NCI-H2107 treated with DMSO at 0.1 percent for 48 hours (cell line): ENCODE results near the gene RAB3GAP1.
"Not testable (repeated sequence)": the region's sequence is repeated elsewhere in the genome, so short reads cannot be mapped to it uniquely, and the experiment has no call there.

Source experiments
- DNase-seq: peaks from one replicate; lab custom pipeline; 2025; ENCODE audit not compliant: unreplicated experiment; lab: John Stamatoyannopoulos, UW

Gene RAB3GAP1

DNA sequence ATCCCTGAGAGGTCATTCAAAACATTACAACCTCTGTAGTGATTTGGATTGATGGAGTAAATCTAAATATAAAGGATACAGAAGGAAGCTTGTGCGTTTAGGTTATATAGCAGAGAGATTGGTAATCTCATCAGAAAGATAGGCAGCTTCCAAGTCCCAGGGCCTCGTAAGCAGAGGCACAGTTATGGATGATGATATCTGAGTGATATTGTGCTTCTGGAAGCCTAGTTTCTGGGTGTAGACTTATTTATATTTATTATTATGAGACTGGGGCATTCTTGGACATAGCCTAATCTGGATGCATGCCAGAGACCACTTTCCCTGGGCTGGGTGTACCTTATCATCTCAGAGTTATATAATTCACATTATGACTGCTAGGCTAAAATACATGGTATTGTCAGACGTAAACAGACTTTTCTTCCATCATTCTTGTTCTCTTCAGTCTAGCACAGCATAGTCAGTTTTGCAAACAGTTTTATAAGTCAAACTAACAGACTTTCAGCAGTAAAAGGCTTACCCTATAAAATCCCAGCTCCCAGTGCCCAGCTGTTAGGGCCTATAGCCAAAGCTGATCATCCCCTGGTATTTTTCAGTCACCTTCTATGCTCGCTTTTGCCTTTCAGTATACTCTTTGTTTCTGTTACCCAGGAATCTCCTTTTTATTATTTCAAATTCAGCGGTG lies 47.9 kb downstream of the RAB3GAP1 start:
- no peak for DNase-seq

DNA sequence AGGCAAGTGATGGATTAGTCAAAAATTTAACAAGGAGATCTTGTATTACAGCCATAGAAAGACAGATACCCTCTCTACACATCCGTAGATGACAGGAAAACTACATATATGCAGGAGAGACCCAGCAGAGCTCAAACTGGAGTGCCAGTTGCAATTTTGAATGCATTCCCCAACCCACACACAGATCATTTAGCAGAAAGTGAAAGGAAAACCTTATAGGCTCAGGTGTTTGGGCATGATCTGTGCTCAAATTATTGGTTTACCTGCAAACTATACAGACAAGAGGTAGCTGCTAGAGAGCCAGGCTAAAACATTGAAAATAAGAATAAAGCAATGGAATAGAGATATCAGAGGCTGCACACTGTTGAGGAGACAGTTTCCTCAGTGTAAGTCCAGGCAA lies 51.8 kb downstream of the RAB3GAP1 start:
- DNase-seq = no peak

DNA sequence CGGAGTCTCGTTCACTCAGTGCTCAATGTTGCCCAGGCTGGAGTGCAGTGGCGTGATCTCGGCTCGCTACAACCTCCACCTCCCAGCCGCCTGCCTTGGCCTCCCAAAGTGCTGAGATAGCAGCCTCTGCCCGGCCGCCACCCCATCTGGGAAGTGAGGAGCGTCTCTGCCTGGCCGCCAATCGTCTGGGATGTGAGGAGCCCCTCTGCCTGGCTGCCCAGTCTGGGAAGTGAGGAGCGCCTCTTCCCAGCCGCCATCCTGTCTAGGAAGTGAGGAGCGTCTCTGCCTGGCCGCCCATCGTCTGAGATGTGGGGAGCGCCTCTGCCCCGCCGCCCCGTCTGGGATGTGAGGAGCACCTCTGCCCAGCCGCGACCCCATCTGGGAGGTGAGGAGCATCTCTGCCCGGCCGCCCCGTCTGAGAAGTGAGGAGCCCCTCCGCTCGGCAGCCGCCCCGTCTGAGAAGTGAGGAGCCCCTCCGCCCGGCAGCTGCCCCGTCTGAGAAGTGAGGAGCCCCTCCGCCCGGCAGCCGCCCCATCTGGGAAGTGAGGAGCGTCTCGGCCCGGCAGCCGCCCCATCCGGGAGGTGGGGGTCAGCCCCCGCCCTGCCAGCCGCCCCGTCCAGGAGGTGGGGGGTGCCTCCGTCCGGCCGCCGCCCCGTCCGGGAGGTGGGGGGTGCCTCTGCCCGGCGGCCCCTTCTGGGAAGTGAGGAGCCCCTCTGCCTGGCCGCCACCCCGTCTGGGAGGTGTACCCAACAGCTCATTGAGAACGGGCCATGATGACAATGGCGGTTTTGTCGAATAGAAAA lies 53.6 kb downstream of the RAB3GAP1 start:
- not testable (repeated sequence) for DNase-seq

DNA sequence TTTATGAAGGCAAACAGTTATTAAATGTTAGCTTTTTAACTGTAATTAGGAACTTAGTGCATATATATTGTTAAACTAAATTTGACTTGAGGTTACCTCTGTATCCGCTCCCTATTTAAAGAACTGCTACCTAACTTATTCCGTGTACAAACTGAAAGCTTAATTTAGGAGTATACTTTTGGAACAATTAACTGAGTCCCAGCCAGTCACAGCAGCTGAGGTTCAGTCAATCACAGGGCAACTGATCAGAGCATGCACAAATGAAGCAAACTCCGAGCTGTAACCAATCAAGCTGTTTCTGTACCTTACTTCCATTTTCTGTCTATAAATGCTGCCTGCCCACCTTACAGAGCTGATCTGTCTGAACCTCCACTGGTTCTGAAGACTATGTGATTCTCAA lies 61.2 kb downstream of the RAB3GAP1 start:
- no peak for DNase-seq

DNA sequence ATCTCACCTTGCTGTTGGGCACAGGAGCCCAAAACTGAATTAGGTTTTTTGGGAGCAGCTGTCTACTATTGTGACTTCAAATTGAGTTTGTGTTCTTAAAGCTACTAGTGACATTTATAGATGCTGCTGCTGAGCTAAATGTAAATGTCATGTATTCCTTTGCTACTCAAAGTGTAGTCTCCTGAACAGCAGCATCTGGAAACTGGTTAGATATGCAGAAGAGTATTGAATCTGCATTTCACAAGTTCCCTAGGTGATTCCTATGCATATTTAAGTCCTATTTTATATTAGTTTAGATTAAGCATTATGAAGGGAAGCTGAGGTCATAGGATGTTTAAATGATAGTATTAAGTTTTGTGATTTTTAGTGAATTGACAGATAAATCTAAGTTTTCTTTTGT lies 67.5 kb downstream of the RAB3GAP1 start:
- DNase-seq = no peak

DNA sequence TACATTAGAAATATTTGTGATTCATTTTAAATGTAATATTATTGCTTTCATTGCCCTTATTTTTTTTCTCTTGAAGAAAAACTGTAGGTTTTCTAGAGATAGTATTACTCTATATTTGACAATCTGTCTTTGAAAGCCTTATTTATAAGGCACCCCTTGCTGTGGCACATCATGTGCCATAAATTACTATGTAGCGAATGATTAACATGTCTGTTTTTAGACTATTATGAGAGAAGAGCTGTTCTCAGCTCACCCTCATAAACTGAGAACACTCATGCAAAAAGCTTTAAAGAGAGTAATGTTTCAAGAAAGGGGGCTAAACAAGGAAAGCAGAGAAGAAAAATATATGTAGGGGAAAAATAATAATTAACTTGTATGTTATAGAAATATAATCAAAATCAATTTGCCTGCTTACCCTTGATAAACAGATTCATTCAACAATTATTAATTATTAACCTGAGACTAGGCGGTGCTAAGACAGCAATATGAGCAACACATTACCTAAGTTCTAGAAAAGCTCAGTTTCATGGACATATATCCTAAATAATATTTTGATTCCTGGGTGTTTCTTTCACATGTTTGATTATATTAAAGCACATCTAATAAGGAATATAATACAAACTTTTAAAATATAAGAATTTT lies 69.0 kb downstream of the RAB3GAP1 start:
- DNase-seq = no peak

DNA sequence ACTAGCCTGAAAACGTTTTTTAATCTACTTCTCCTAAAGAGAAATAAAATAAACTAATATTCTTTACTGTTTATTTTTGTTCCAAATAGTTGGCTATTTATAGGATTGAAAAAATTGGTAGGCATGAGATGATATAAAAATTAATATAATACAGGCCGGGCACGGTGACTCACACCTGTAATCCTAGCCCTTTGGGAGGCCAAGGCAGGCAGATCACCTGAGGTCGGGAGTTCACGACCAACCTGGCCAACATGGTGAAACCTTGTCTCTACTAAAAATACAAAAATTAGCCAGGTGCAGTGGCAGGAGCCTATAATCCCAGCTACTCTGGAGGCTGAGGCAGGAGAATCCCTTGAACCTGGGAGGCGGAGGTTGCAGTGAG lies 69.6 kb downstream of the RAB3GAP1 start:
- DNase-seq = not testable (repeated sequence)

DNA sequence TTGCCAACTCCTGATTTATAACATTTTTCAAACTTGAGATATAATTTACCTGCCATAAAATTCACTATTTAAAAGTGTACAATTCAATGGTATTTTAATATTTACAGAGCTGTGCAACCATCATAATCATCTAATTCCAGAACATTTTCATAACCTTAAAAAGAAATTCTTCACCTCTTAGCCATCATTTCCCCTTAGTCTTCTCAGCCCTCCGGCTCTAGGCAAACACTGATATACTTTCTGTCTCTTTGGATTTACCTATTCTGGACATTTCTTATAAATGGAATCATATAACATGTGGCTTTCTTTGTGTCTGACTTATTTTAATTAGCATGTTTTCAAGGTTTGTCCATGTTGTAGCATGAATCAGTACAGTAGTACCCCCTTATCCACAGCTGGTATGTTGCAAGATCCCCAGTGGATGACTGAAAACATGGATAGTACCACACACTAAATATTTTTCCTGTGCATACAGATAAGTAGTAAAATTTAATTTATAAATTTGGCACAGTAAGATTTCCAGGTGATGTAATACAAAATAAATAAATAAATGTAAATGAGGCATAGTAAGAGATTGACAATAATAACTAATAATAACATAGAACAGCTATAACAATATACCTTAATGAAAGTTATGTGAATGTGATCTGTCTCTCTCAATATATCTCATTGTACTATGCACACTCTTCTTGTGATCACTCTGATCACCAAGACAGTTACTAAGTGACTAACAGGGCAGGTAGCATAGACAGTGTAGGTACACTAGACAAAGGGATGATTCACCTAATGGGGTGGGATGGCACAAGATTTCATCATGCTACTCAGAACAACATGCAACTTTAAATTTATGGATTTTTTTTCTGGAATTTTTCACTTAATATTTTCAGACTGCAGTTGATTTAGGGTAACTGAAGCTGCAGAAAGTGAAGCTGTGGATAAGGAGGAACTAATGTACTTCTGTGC lies 73.1 kb downstream of the RAB3GAP1 start:
- DNase-seq = no peak

DNA sequence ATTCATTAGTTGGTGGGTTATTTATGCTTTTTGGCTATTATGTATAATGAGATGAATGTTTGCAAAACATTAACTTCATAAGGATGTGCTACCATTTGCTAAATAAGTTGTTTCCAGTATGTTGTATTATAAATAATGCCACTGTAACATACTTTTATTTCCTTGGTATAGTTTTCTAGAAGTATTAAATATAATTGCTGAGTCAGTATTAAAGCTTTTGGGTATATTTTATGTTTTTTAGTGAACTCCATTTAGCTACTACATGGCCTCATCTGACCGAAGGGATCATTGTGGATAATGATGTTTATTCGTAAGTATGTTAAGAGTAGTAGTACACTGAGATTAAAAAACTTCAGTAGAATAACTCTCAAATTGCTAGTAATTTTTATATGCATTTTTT lies 73.8 kb downstream of the RAB3GAP1 start:
- DNase-seq = no peak

DNA sequence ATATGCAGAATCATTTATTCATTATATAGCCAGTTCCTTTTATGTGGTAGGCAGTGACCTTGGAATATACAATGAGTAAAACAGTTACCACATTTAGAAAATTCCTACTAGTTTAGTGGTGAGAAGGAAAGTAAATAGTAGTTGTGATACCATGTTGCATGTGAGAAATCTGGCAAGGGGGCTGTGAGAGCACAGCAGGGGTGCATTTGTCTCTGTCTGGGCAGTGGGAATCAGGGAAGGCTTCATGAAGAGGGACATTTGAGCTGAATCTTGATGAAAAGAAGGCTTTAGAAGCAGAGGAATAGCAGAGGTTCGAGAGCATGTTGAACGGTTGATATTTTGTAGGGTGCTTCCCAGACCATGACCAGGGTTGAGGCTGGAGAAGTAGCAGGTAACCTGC lies 78.7 kb downstream of the RAB3GAP1 start:
- no peak for DNase-seq

DNA sequence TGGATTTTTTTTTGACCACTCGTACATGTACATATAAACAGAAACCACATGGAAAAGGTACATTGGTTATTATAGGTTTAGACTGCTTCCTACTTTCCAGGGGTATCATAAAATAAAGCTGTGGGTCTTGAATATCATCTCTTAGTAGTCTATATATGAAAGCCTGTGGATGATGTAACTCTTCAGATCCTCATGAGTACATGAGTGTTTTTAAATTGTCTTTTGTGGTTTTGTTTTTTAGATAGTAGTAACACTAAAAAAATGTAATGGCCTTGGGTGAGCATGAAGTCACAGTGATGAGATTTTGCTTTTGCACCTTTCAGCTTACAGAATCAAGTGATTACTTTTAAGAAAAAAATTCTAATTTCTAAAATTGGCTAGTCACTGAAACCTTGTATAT lies 80.2 kb downstream of the RAB3GAP1 start:
- no peak for DNase-seq

DNA sequence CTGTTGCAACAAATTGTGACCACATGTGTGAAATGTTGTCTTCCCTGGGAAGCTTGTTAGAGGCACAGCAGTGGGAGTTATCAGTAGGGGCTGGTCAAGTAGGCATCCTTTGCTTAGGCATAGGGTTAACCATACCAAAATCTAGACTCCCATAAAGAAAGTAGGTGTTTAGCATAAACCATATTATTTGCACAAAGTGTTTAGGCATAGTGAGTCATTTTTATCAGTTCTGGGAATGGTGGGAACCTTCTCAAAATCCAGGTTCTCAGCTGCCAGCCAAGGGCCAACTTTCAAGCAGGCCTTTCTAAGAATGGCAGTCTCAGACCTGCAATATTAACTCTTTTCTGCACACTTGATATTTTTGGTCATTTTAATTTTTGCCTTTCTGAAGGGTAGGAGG lies 88.5 kb downstream of the RAB3GAP1 start:
- DNase-seq = no peak

DNA sequence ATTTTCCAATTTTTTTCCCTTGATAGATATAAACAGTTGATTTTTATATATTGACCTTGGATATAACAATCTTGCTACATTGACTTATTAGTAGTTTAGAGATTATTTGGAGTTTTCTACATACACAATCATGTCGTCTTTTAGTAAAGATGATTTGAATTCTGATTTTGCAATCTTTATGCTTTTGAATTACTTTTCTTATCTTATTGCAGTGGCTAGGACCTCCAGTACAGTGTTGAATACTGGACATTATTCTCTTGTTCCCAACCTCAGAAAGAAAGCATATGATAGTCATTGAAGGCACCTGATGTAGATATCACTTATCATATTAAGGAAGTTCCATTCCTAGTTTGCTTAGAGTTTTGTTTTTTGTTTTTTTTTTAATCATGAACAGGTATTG lies 90.2 kb downstream of the RAB3GAP1 start:
- no peak for DNase-seq

DNA sequence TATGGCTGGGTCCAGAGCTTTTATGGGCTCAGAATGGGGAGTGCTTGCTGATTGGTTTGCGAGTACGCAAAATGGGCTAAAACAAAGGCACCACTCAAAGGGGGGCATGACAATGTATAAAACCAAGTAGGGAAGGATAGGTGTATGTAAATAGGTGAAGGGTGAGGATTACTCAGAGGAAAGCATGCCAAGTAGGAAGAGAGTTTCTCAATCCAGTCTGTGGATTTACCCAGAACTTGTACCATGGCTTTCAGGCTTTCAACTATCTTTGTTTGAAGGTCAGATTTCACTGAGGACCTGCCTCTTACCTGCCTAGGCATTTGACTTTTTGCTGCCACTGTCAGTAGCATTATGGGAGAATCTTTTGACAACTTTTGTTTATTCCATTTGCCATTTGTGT lies 92.3 kb downstream of the RAB3GAP1 start:
- no peak for DNase-seq

DNA sequence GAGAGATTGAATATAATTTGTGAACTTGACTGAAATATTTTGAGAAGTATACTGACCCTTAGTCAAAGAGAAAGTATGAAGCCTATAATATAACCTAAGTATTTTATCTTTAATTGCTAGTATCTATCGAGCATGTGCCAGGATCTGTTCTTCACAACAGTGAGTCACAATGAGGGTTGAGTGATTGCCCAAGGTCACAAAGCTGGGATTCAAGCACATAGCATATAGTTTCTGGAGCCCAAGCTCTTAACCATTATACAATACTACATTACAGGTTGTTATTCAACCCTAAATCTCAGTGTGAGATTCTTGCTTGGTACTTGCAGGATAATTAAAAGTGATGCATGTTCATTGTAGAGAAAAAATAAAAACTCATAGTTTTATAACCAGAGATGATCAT lies 97.2 kb downstream of the RAB3GAP1 start:
- DNase-seq = no peak

DNA sequence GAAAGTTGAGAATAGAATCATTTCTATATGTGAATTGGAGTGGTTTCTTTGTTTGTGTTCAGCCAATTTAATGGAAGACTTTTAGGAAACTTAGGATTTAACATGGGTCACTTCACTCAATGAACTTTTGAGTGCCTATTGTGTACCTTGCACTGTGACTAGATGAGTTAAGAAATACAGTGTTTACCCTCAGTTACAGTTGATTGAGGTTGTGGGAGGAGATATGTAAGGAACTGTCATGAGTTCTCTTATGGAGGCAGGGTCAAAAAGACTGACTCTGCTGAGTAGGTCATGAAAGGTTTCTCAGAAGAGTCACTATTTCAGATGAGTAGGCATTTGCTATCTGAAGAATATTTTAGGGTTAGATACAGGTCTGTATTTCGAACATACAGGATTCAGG lies 98.6 kb downstream of the RAB3GAP1 start:
- no peak for DNase-seq

DNA sequence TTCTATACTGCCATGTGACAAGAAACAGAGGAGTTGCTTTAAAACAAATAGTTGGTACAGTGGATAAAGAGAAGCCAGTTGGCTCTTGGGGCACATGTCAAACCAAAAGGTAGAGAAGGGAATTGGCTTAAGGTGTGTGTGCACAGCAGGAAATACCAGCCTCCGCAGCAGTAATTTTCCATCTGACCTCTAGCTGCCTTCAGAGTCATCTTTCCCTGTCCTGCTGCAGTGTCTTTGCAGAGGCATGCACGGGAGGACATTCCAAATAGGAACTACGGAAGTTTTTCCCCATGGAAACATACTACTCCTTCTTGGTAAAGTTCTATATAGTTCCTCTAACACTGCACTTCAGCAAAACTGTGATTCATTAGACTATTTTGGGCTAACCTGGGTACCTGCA lies 99.5 kb downstream of the RAB3GAP1 start:
- no peak for DNase-seq

DNA sequence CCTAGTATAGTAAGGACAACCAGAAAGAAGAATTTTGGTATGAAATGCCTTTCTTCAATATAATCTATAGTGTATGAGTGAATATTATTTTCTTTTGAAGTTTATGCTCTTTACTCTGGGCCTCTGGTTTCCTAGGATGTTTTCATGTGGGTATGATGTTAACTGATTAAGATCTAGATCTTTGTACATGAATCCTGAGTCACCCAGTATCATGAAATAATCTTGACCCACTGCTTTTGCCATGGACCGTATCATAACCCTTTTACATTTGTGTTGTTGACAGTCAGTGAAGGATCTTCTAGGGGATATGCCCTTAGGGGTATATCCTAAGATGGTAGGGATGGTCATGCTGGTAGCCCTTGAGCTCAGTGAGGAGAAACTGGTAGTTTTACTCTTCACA lies 100.3 kb downstream of the RAB3GAP1 start:
- no peak for DNase-seq

DNA sequence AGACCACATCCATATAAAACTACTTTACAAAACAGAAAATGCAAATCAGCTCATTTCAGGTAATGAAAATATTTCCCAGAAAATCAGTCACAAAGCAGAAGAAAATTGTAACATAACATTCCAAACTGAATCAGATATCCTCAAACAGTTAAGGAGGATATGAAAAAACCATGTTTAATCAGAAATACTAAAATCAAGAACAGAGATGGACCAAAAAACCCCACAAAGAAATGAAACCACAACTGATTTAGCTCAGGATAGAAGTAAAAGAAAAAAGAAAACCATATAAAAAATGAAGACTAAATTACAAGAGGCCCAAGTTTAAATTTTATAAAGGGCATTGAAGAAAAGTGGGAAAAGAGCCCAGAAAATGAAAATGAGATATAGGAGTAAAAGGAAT lies 102.9 kb downstream of the RAB3GAP1 start:
- no peak for DNase-seq

DNA sequence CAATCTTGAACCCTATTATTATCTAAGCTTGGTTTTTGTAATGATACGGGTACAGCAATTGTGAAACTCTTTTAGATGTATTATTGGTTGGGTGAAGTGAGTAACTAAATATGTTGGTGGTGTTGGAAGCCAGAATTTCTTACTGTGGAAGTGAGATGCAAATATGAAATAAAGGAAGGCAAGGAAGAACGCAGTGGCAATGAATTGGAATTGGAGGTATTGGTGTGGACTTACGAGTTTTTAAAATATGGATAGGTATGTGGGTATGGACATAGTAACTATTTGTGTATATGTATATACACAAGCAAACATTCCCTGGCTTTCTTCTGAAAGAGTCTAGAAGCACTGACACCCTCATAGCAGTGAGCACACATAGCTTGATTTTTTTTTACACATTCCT lies 105.8 kb downstream of the RAB3GAP1 start:
- DNase-seq = no peak

DNA sequence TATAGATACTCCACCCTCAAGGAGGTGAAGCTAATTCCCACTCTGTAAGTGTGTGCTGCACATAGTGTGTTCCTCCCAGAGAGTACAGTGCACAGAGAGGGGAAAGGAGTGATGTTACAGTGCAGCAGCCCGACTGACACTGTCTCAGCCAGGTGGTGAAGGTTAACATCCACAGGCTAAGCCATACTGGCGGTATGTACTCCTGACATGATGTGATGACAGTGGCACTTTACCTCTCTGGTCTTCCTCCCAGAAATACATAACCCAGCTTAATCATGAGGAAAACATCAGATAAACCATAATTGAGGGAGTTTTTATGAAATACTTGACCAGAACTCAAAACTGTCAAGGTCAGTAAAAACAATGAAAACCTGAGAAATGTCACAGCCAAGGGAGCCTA lies 107.1 kb downstream of the RAB3GAP1 start:
- no peak for DNase-seq
